Activated T-helper 1 cell treated with anti-CD3 and anti-CD28 coated beads, Interleukin-12 subunit alpha, Interleukin-12 subunit beta, Interleukin-2, Interleukin-4 antibody, amounts not matched to agents 30 ng/mL and 10 ng/mL and 1 ng/mL, durations not matched to agents 14 hours and 24 hours and 36 hours (primary cell): Measurements from ENCODE around the gene SPDYE8. TPM values are rescaled to one million over a fixed set of nuclear protein-coding genes. Genes with fewer than 3 reads are reported as not detected.
"Not testable (repeated sequence)": the region's sequence is repeated elsewhere in the genome, so short reads cannot be mapped to it uniquely, and the experiment has no call there.

Experiments
- DNase-seq: peaks from one replicate; pipeline ENCODE4 v3.0.0; 2021; ENCODE audit warnings: low spot score
- H3K27ac Mint-ChIP-seq: one replicate; pipeline ENCODE4 v1.8.0; 2021; ENCODE audit warnings: mild to moderate bottlenecking, mixed read lengths
- H3K27me3 Mint-ChIP-seq: one replicate; pipeline ENCODE4 v1.8.0; 2022; ENCODE audit warnings: mild to moderate bottlenecking, moderate library complexity, mixed read lengths; ENCODE audit not compliant: insufficient read depth
- H3K36me3 Mint-ChIP-seq: one replicate; pipeline ENCODE4 v1.8.0; 2021; ENCODE audit warnings: low read depth, mixed read lengths
- H3K4me1 Mint-ChIP-seq: one replicate; pipeline ENCODE4 v1.8.0; 2021; ENCODE audit warnings: low read depth, mixed read lengths
- H3K4me3 Mint-ChIP-seq: one replicate; pipeline ENCODE4 v1.8.0; 2021; ENCODE audit warnings: mild to moderate bottlenecking, moderate library complexity, mixed read lengths
- H3K9me3 Mint-ChIP-seq: one replicate; pipeline ENCODE4 v1.8.0; 2021; ENCODE audit warnings: mixed read lengths
- intact Hi-C: fragments of 100-400 bp; cut with micrococcal nuclease; formaldehyde crosslinking; loops from one replicate; pipeline ENCODE4 v1.15.1; 2024
- total RNA-seq: library from RNA; stranded (reverse); gene quantifications from 2 replicates; pipeline ENCODE4 v1.2.3, GENCODE V29; 2022

The SPDYE8 gene
- total RNA-seq, 1 donor from 2014 or later: not detected

GRCh38 chr7:72974781-72975180 is 54.8 kb downstream of the SPDYE8 start:
- H3K27me3 Mint-ChIP-seq, H3K9me3 Mint-ChIP-seq, intact Hi-C loops, H3K36me3 Mint-ChIP-seq, H3K4me1 Mint-ChIP-seq, H3K4me3 Mint-ChIP-seq, H3K27ac Mint-ChIP-seq, DNase-seq: not testable (repeated sequence)

DNA sequence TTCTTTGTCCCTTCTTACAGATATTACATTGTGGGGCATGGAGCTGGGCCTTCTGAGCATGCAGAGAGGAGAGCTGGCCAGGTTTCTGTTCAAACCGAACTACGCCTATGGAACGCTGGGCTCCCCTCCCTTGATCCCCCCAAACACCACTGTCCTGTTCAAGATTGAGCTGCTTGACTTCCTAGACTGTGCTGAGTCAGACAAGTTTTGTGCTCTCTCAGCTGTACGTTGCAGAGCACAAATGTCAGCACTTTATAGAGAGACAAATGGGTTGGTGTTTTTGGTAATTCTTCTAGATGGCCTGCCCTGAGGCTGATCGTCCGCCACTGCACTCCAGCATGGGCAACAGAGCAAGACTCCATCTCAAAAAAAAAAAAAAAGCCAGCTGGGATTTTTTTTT is 58.1 kb downstream of the SPDYE8 start:
- intact Hi-C loops, H3K36me3 Mint-ChIP-seq, DNase-seq, H3K9me3 Mint-ChIP-seq, H3K27me3 Mint-ChIP-seq, H3K27ac Mint-ChIP-seq, H3K4me1 Mint-ChIP-seq, H3K4me3 Mint-ChIP-seq: not testable (repeated sequence)

Other genes starting within 250 kb of the SPDYE8 start
- gene TYW1B, start 201.6 kb downstream of the SPDYE8 start, total RNA-seq: 3.3 TPM in 2 replicates
- gene POM121, start 104.7 kb downstream of the SPDYE8 start, total RNA-seq: 64.0 and 67.5 TPM in 2 replicates
- gene TRIM74, start 60.3 kb downstream of the SPDYE8 start, total RNA-seq: 0.44 and 0.57 TPM in 2 replicates
- gene SPDYE11, start 28.1 kb upstream of the SPDYE8 start, total RNA-seq: not detected in 2 replicates
- not detected in 2 replicates for gene SPDYE9, start 56.3 kb upstream of the SPDYE8 start, total RNA-seq